ENCODE measurements around the gene ORC5. TPM values are rescaled to one million over a fixed set of nuclear protein-coding genes. Genes with fewer than 3 reads are reported as not detected.

The ORC5 gene
- total and polyA plus RNA-seq, 10 of the 15 experiments (the other 5 are each of a cell fraction or from before 2014, with no cell fraction given): 14.8 to 58.6 (median 30.3) TPM

DNA sequence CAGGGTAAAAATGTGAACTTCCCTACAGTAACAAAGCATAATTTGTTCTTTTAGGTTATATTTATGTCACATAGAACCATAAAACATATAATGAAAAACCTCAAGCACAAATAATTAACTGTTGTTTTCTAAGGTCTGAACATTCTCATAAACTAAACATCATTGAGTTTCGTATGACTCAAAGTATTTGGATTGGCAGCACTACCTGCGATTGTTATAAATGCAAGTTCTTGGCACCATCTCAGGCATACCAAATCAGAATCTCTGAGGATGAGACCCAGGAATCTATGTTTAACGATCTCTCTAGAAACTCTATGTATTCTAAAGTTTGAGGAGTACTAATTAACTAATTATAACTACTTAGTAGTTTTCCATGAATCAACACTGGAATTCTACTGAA lies 22.5 kb downstream of the ORC5 start:
- CTCF ChIA-PET: no interaction called here
- no peak overlapping the region for H3K27ac ChIP-seq (ENCODE audit: control insufficient read depth, insufficient read depth)
- BruUV-seq (replicated peaks): no TSS peak
- H4K20me1 ChIP-seq (ENCODE audit: control insufficient read depth, insufficient read depth): no peaks in the 10 kb centered on the region
- FAIRE-seq: no peak
- no peak overlapping the region for H2AFZ ChIP-seq (ENCODE audit: control insufficient read depth, low read depth, low read length)
- ATAC-seq: no peak
- H3K9ac ChIP-seq (ENCODE audit: control insufficient read depth, insufficient read depth, low read length): no peak overlapping the region
- in situ Hi-C loops (cut with MboI) (no loop called here), intact Hi-C loops (cut with micrococcal nuclease; ENCODE audit: unreplicated experiment) (no loop called here)
- H3K27me3 ChIP-seq (replicated peaks in 1 of 2; ENCODE audit: control insufficient read depth in 2 of 2, insufficient read depth in 2 of 2, low read length in 1 of 2): no peaks in the 10 kb centered on the region
- no peaks in the 10 kb centered on the region for H3K4me1 ChIP-seq (ENCODE audit: control insufficient read depth, insufficient read depth, low read length)
- WGBS (ENCODE audit: insufficient coverage, insufficient replicate concordance, low lambda C conversion rate, missing lambda C conversion rate): 80% methylated on average over 3 of the region's 3 CpGs
- H3K4me3 ChIP-seq: no peak overlapping the region
- no peak for DNase-seq (ENCODE audit: low read depth, low spot score)
- POLR2A ChIA-PET: no interaction called here
- no peaks in the 10 kb centered on the region for H3K79me2 ChIP-seq (ENCODE audit: control insufficient read depth, insufficient read depth, low read length)
- H3K4me2 ChIP-seq (ENCODE audit: control insufficient read depth, insufficient read depth): no peak overlapping the region
- H3K36me3 ChIP-seq (ENCODE audit: control insufficient read depth in 2 of 2, insufficient read depth in 2 of 2, low read length in 1 of 2): peaks cover 2 to 28% of the 10 kb centered on the region in 2 experiments; a peak in 3 of 4 replicates
- RAD21 ChIA-PET (ENCODE audit: unreplicated experiment): no interaction called here
- SMC1A ChIA-PET (ENCODE audit: uncharacterized antibody, unreplicated experiment): interaction anchor here (1.4 kb wide), 1 partner anchor 9 kb away, joined by 3 read pairs; no protein-coding TSS in a partner anchor
- H3K9me3 ChIP-seq (replicated peaks; ENCODE audit: control insufficient read depth, insufficient read depth, low read length): peaks cover 8% of the 10 kb centered on the region
- TF ChIP-seq, protein P1, sequence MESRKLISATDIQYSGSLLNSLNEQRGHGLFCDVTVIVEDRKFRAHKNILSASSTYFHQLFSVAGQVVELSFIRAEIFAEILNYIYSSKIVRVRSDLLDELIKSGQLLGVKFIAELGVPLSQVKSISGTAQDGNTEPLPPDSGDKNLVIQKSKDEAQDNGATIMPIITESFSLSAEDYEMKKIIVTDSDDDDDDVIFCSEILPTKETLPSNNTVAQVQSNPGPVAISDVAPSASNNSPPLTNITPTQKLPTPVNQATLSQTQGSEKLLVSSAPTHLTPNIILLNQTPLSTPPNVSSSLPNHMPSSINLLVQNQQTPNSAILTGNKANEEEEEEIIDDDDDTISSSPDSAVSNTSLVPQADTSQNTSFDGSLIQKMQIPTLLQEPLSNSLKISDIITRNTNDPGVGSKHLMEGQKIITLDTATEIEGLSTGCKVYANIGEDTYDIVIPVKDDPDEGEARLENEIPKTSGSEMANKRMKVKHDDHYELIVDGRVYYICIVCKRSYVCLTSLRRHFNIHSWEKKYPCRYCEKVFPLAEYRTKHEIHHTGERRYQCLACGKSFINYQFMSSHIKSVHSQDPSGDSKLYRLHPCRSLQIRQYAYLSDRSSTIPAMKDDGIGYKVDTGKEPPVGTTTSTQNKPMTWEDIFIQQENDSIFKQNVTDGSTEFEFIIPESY (IDR thresholded peaks at IDR 0.05): no peak
- TF ChIP-seq, protein P2, sequence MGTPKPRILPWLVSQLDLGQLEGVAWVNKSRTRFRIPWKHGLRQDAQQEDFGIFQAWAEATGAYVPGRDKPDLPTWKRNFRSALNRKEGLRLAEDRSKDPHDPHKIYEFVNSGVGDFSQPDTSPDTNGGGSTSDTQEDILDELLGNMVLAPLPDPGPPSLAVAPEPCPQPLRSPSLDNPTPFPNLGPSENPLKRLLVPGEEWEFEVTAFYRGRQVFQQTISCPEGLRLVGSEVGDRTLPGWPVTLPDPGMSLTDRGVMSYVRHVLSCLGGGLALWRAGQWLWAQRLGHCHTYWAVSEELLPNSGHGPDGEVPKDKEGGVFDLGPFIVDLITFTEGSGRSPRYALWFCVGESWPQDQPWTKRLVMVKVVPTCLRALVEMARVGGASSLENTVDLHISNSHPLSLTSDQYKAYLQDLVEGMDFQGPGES (IDR thresholded peaks at IDR 0.05): no peak
- TF ChIP-seq ESRRA (IDR thresholded peaks at IDR 0.05; ENCODE audit: low read length) (no peak), BCL11A (IDR thresholded peaks at IDR 0.05; ENCODE audit: low read depth, low read length) (no peak), RBBP5 (conservative IDR thresholded peaks at IDR 0.05) (no peak), GABPA (IDR thresholded peaks at IDR 0.05; ENCODE audit: low read depth) (no peak), POLR2A (IDR thresholded peaks at IDR 0.05; ENCODE audit: low read depth, low read length) (no peak), ZNF24 (IDR thresholded peaks at IDR 0.05) (no peak), ZNF207 (IDR thresholded peaks at IDR 0.05; ENCODE audit: borderline replicate concordance) (no peak), JUNB (IDR thresholded peaks at IDR 0.05) (no peak), NFYA (IDR thresholded peaks at IDR 0.05; ENCODE audit: borderline replicate concordance, low read depth, low read length) (no peak), BRCA1 (IDR thresholded peaks at IDR 0.05; ENCODE audit: low read depth, low read length) (no peak)
- TF ChIP-seq, protein P3, sequence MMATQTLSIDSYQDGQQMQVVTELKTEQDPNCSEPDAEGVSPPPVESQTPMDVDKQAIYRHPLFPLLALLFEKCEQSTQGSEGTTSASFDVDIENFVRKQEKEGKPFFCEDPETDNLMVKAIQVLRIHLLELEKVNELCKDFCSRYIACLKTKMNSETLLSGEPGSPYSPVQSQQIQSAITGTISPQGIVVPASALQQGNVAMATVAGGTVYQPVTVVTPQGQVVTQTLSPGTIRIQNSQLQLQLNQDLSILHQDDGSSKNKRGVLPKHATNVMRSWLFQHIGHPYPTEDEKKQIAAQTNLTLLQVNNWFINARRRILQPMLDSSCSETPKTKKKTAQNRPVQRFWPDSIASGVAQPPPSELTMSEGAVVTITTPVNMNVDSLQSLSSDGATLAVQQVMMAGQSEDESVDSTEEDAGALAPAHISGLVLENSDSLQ (IDR thresholded peaks at IDR 0.05): no peak
- TF ChIP-seq, protein P4, sequence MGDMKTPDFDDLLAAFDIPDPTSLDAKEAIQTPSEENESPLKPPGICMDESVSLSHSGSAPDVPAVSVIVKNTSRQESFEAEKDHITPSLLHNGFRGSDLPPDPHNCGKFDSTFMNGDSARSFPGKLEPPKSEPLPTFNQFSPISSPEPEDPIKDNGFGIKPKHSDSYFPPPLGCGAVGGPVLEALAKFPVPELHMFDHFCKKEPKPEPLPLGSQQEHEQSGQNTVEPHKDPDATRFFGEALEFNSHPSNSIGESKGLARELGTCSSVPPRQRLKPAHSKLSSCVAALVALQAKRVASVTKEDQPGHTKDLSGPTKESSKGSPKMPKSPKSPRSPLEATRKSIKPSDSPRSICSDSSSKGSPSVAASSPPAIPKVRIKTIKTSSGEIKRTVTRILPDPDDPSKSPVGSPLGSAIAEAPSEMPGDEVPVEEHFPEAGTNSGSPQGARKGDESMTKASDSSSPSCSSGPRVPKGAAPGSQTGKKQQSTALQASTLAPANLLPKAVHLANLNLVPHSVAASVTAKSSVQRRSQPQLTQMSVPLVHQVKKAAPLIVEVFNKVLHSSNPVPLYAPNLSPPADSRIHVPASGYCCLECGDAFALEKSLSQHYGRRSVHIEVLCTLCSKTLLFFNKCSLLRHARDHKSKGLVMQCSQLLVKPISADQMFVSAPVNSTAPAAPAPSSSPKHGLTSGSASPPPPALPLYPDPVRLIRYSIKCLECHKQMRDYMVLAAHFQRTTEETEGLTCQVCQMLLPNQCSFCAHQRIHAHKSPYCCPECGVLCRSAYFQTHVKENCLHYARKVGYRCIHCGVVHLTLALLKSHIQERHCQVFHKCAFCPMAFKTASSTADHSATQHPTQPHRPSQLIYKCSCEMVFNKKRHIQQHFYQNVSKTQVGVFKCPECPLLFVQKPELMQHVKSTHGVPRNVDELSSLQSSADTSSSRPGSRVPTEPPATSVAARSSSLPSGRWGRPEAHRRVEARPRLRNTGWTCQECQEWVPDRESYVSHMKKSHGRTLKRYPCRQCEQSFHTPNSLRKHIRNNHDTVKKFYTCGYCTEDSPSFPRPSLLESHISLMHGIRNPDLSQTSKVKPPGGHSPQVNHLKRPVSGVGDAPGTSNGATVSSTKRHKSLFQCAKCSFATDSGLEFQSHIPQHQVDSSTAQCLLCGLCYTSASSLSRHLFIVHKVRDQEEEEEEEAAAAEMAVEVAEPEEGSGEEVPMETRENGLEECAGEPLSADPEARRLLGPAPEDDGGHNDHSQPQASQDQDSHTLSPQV (IDR thresholded peaks at IDR 0.05): no peak
- TF ChIP-seq, protein P5, sequence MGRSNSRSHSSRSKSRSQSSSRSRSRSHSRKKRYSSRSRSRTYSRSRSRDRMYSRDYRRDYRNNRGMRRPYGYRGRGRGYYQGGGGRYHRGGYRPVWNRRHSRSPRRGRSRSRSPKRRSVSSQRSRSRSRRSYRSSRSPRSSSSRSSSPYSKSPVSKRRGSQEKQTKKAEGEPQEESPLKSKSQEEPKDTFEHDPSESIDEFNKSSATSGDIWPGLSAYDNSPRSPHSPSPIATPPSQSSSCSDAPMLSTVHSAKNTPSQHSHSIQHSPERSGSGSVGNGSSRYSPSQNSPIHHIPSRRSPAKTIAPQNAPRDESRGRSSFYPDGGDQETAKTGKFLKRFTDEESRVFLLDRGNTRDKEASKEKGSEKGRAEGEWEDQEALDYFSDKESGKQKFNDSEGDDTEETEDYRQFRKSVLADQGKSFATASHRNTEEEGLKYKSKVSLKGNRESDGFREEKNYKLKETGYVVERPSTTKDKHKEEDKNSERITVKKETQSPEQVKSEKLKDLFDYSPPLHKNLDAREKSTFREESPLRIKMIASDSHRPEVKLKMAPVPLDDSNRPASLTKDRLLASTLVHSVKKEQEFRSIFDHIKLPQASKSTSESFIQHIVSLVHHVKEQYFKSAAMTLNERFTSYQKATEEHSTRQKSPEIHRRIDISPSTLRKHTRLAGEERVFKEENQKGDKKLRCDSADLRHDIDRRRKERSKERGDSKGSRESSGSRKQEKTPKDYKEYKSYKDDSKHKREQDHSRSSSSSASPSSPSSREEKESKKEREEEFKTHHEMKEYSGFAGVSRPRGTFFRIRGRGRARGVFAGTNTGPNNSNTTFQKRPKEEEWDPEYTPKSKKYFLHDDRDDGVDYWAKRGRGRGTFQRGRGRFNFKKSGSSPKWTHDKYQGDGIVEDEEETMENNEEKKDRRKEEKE (IDR thresholded peaks at IDR 0.05): no peak
